HG03558 (cell line): ENCODE measurements around the gene KLF12.

Source experiments
- ATAC-seq: cut with Tn5 transposase; IDR thresholded peaks from one replicate; pipeline ENCODE4 v1.9.1; 2021; ENCODE audit warnings: moderate number of reproducible peaks; ENCODE audit not compliant: unreplicated experiment; ENCODE audit errors: extremely low read depth

Gene KLF12

GRCh38 chr13:74105871-74106270, 28.3 kb downstream of the KLF12 start:
- ATAC-seq: no peak

- no peak for ATAC-seq
Measured at GRCh38 chr13:74104661-74105275, 29.4 kb downstream of the KLF12 start.

- no peak for ATAC-seq
Measured at GRCh38 chr13:74103970-74104555, 30.1 kb downstream of the KLF12 start.

- no peak for ATAC-seq
Measured at GRCh38 chr13:74103196-74103595, 31.0 kb downstream of the KLF12 start.

GRCh38 chr13:74102691-74103090, 31.5 kb downstream of the KLF12 start:
- ATAC-seq: no peak

- no peak for ATAC-seq
Measured at GRCh38 chr13:74101436-74101835, 32.8 kb downstream of the KLF12 start.

GRCh38 chr13:74098077-74098476, 36.1 kb downstream of the KLF12 start:
- ATAC-seq: no peak

GRCh38 chr13:74097116-74097515, 37.1 kb downstream of the KLF12 start:
- no peak for ATAC-seq

- no peak for ATAC-seq
Measured at GRCh38 chr13:74093691-74094090, 40.5 kb downstream of the KLF12 start.

- no peak for ATAC-seq
Measured at GRCh38 chr13:74092711-74093110, 41.5 kb downstream of the KLF12 start.

GRCh38 chr13:74090869-74091605, 43.2 kb downstream of the KLF12 start:
- no peak for ATAC-seq

- ATAC-seq: no peak
Measured at GRCh38 chr13:74090397-74090796, 43.8 kb downstream of the KLF12 start.

GRCh38 chr13:74087357-74087756, 46.8 kb downstream of the KLF12 start:
- ATAC-seq: no peak
